HEK293T (cell line): ENCODE results near the gene ANKFN1.

Experiments used
- CTCF ChIA-PET: fragments of 350-600 bp; formaldehyde crosslinking; extraction: SDS; loops from one replicate; lab custom pipeline; 2021; ENCODE audit warnings: antibody characterized with exemption, inconsistent platforms; lab: Yijun Ruan, JAX
- POLR2A ChIA-PET: fragments of 350-600 bp; formaldehyde crosslinking; extraction: SDS; loops from one replicate; lab custom pipeline; 2020; ENCODE audit warnings: antibody characterized with exemption, inconsistent platforms; lab: Yijun Ruan, JAX
- DNase-seq: peaks from one replicate; pipeline ENCODE4 v3.0.0; 2012; ENCODE audit warnings: mixed read lengths; ENCODE audit errors: extremely low spot score
- ARNT ChIP-seq: fragments of 450-650 bp; IDR thresholded peaks from 2 replicates; pipeline ENCODE4 v1.6.1; 2017; ENCODE audit warnings: mild to moderate bottlenecking
- BHLHE40 ChIP-seq: fragments of 450-650 bp; IDR thresholded peaks from 2 replicates; pipeline ENCODE4 v1.6.1; 2016; ENCODE audit warnings: mild to moderate bottlenecking, moderate library complexity, borderline replicate concordance
- CTBP1 ChIP-seq: fragments of 450-650 bp; IDR thresholded peaks from 2 replicates; pipeline ENCODE4 v1.6.1; 2016; ENCODE audit warnings: borderline replicate concordance
- ELF4 ChIP-seq: fragments of 450-650 bp; IDR thresholded peaks from 2 replicates; pipeline ENCODE4 v1.6.1; 2017; ENCODE audit warnings: antibody characterized with exemption
- FOXA1 ChIP-seq: fragments of 450-650 bp; IDR thresholded peaks from 2 replicates; pipeline ENCODE4 v1.6.1; 2016; ENCODE audit warnings: mild to moderate bottlenecking
- FOXK2 ChIP-seq: fragments of 450-650 bp; IDR thresholded peaks from 2 replicates; pipeline ENCODE4 v1.6.1; 2016; ENCODE audit warnings: mild to moderate bottlenecking
- FOXM1 ChIP-seq: fragments of 450-650 bp; IDR thresholded peaks from 2 replicates; pipeline ENCODE4 v1.6.1; 2017; ENCODE audit warnings: mild to moderate bottlenecking, borderline replicate concordance
- HDGF ChIP-seq: fragments of 450-650 bp; IDR thresholded peaks from 2 replicates; pipeline ENCODE4 v1.6.1; 2017; ENCODE audit warnings: antibody characterized with exemption, borderline replicate concordance
- L3MBTL2 ChIP-seq: fragments of 450-650 bp; conservative IDR thresholded peaks from 2 replicates; pipeline ENCODE4 v1.6.1; 2016; ENCODE audit warnings: mild to moderate bottlenecking
- LEF1 ChIP-seq: fragments of 450-650 bp; IDR thresholded peaks from 2 replicates; pipeline ENCODE4 v1.6.1; 2017; ENCODE audit warnings: mild to moderate bottlenecking, borderline replicate concordance
- NFRKB ChIP-seq: fragments of 450-650 bp; IDR thresholded peaks from 2 replicates; pipeline ENCODE4 v1.6.1; 2016; ENCODE audit warnings: mild to moderate bottlenecking, moderate library complexity
- SP1 ChIP-seq: fragments of 450-650 bp; IDR thresholded peaks from 2 replicates; pipeline ENCODE4 v1.6.1; 2017
- SUZ12 ChIP-seq: fragments of 450-650 bp; IDR thresholded peaks from 2 replicates; pipeline ENCODE4 v1.6.1; 2016; ENCODE audit warnings: mild to moderate bottlenecking
- TARDBP ChIP-seq: fragments of 450-650 bp; IDR thresholded peaks from 2 replicates; pipeline ENCODE4 v1.6.1; 2016
- ZNF384 ChIP-seq: fragments of 450-650 bp; IDR thresholded peaks from 2 replicates; pipeline ENCODE4 v1.6.1; 2016
- TF ChIP-seq, protein P1 (sequence below): fragments of 450-650 bp; IDR thresholded peaks from 2 replicates; pipeline ENCODE4 v1.6.1; 2016

The ANKFN1 gene

GRCh38 chr17:56545106-56545505, 391.8 kb downstream of the ANKFN1 start:
- POLR2A ChIA-PET: no interaction called here

GRCh38 chr17:56545930-56546329, 392.7 kb downstream of the ANKFN1 start:
- POLR2A ChIA-PET: no interaction called here
- TF ChIP-seq, protein P1, sequence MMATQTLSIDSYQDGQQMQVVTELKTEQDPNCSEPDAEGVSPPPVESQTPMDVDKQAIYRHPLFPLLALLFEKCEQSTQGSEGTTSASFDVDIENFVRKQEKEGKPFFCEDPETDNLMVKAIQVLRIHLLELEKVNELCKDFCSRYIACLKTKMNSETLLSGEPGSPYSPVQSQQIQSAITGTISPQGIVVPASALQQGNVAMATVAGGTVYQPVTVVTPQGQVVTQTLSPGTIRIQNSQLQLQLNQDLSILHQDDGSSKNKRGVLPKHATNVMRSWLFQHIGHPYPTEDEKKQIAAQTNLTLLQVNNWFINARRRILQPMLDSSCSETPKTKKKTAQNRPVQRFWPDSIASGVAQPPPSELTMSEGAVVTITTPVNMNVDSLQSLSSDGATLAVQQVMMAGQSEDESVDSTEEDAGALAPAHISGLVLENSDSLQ: no peak
- no peak for TF ChIP-seq SUZ12
- TF ChIP-seq BHLHE40: no peak
- no peak for TF ChIP-seq ZNF384
- TF ChIP-seq ELF4: no peak
- no peak for TF ChIP-seq TARDBP
- no peak for TF ChIP-seq SP1
- TF ChIP-seq FOXA1: no peak
- TF ChIP-seq FOXM1: no peak
- CTCF ChIA-PET: no interaction called here
- no peak for DNase-seq

More at GRCh38 chr17:56545106-56545505, 391.8 kb downstream of the ANKFN1 start:
- CTCF ChIA-PET: interaction anchor here (0.6 kb wide), 1 partner anchor 172 kb away, joined by 3 read pairs; no protein-coding TSS in a partner anchor
- no peak for TF ChIP-seq NFRKB
- TF ChIP-seq FOXA1: no peak
- no peak for TF ChIP-seq HDGF
- TF ChIP-seq, protein P1: no peak
- TF ChIP-seq BHLHE40: no peak
- no peak for TF ChIP-seq CTBP1
- TF ChIP-seq FOXM1: no peak
- TF ChIP-seq LEF1: no peak
- TF ChIP-seq ARNT: no peak
- no peak for TF ChIP-seq ZNF384
- no peak for TF ChIP-seq SUZ12
- no peak for TF ChIP-seq FOXK2
- no peak for TF ChIP-seq L3MBTL2
- no peak for DNase-seq

GRCh38 chr17:56548661-56549060, 395.4 kb downstream of the ANKFN1 start:
- DNase-seq: no peak
- POLR2A ChIA-PET: no interaction called here
- no peak for TF ChIP-seq ARNT
- CTCF ChIA-PET: no interaction called here

GRCh38 chr17:56549501-56549900, 396.2 kb downstream of the ANKFN1 start:
- TF ChIP-seq ARNT (no peak), TARDBP (no peak), ELF4 (no peak), L3MBTL2 (no peak), FOXK2 (no peak), NFRKB (no peak), LEF1 (no peak), HDGF (no peak), FOXM1 (no peak), ZNF384 (no peak), CTBP1 (no peak), SP1 (no peak), FOXA1 (no peak), SUZ12 (no peak)
- TF ChIP-seq, protein P1: no peak
- POLR2A ChIA-PET: no interaction called here
- no peak for DNase-seq
- CTCF ChIA-PET: no interaction called here

DNA sequence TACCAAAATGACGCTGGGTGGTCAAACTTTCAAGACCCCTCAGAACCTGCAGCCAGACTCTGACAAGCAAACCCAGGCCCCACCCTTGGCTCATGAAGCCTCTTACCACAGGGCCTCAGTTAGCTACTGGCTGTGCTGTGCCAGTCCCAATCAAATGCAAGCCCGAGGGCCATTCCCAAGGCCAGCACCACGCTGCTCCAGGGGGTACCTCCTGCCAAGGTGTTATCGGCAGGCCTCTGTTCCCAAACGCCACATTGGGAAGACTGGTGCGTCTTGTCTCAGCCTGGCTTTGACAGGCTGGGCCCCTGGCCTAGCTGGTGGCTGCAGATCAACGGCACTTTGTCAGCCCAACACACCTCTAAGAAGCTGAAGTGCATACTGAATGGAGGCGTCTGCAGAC, 404.4 kb downstream of the ANKFN1 start:
- POLR2A ChIA-PET: no interaction called here
- DNase-seq: no peak
- TF ChIP-seq ARNT (no peak), HDGF (no peak), L3MBTL2 (no peak), TARDBP (no peak)
- CTCF ChIA-PET: no interaction called here

- no peak for TF ChIP-seq ZNF384
- no peak for TF ChIP-seq ELF4
- TF ChIP-seq CTBP1: no peak
- no peak for TF ChIP-seq ARNT
- TF ChIP-seq HDGF: no peak
- TF ChIP-seq FOXM1: no peak
- TF ChIP-seq L3MBTL2: no peak
- TF ChIP-seq, protein P1: no peak
- no peak for TF ChIP-seq TARDBP
- TF ChIP-seq BHLHE40: no peak
- no peak for TF ChIP-seq NFRKB
- TF ChIP-seq LEF1: no peak
- no peak for TF ChIP-seq FOXA1
- no peak for TF ChIP-seq SUZ12
- no peak for TF ChIP-seq SP1
- no peak for TF ChIP-seq FOXK2
- POLR2A ChIA-PET: no interaction called here
- CTCF ChIA-PET: no interaction called here
- no peak for DNase-seq
These were observed 404.8 kb downstream of the ANKFN1 start for GRCh38 chr17:56558088-56558487.
